GM23338 (cell line): ENCODE results near the gene SLC5A2. TPM values are rescaled to one million over a fixed set of nuclear protein-coding genes. Genes with fewer than 3 reads are reported as not detected.

Experiments
- CREB1 ChIP-seq: fragments of 250-450 bp; sonication (Bioruptor Pico); IDR thresholded peaks from 2 replicates; pipeline ENCODE4 v1.5.0; 2020; ENCODE audit warnings: low read depth, mild to moderate bottlenecking, moderate library complexity
- CTCF ChIP-seq, 2 experiments: fragments of 200-600 bp in 1 of 2; sonication (generic) in 1 of 2; conservative IDR thresholded peaks; 2 replicates each; pipeline versions ENCODE4 v1.5.1 to v1.6.1; 2016 to 2017; ENCODE audit warnings: antibody characterized with exemption in 2 of 2, low read depth in 2 of 2, mild to moderate bottlenecking in 2 of 2, moderate library complexity in 1 of 2
- EZH2 ChIP-seq: fragments of 200-600 bp; sonication (generic); IDR thresholded peaks from one replicate; pipeline ENCODE4 v1.8.0; 2017; ENCODE audit warnings: antibody characterized with exemption, mild to moderate bottlenecking, low read depth; ENCODE audit not compliant: unreplicated experiment
- EZH2phosphoT487 ChIP-seq: fragments of 200-600 bp; sonication (generic); IDR thresholded peaks from one replicate; pipeline ENCODE4 v1.8.1; 2018; ENCODE audit warnings: antibody characterized with exemption; ENCODE audit not compliant: unreplicated experiment
- NANOG ChIP-seq: IDR thresholded peaks from 2 replicates; pipeline ENCODE4 v1.6.1; 2016; ENCODE audit warnings: antibody characterized with exemption, borderline replicate concordance
- STAT1 ChIP-seq: IDR thresholded peaks from one replicate; pipeline ENCODE4 v1.6.1; 2016; ENCODE audit warnings: antibody characterized with exemption; ENCODE audit not compliant: unreplicated experiment
- ZNF462 ChIP-seq: fragments of 250-450 bp; sonication (Bioruptor Pico); IDR thresholded peaks from 2 replicates; pipeline ENCODE4 v1.5.0; 2020; ENCODE audit warnings: mild to moderate bottlenecking, moderate library complexity
- polyA plus RNA-seq: library from polyadenylated mRNA; unstranded; fragments of >200 nt; fragmentation: Nextera tagmentation; extraction: Ambion mirVana; gene quantifications from 2 replicates; pipeline ENCODE4 v1.2.1, GENCODE V29; 2016
- total RNA-seq: library from RNA; depleted of rRNA; stranded (reverse); fragments of >200 nt; shearing (Covaris generic); gene quantifications from 2 replicates; pipeline ENCODE4 v1.2.3, GENCODE V29; 2014

The SLC5A2 gene
- total and polyA plus RNA-seq, 2 experiments from 2014 or later = 0.76 to 3.6 TPM

GRCh38 chr16:31527734-31528274 lies 44.9 kb downstream of the SLC5A2 start, which contains the start of gene AHSP (continued):
- TF ChIP-seq CTCF (conservative IDR thresholded peaks at IDR 0.05; ENCODE audit: low read depth in 2 of 2) (no peak), CREB1 (CRISPR knock-in tag) (no peak), EZH2 (no peak), EZH2phosphoT487 (no peak), STAT1 (no peak), ZNF462 (CRISPR knock-in tag) (no peak), NANOG (no peak)
